ENCODE data around the gene MYO1H.
"Not testable (repeated sequence)": the region's sequence is repeated elsewhere in the genome, so short reads cannot be mapped to it uniquely, and the experiment has no call there.

The MYO1H gene

GRCh38 chr12:109432842-109433304 lies 85.2 kb downstream of the MYO1H start:
- no peak overlapping the region for H3K27ac ChIP-seq
- peak; percentile 34 for DNase-seq (ENCODE audit: low read depth, low spot score)
- no peaks in the 10 kb centered on the region for H3K36me3 ChIP-seq (ENCODE audit: insufficient read depth, low read length)
- no peak overlapping the region for H3K9ac ChIP-seq (ENCODE audit: insufficient read length)
- TF ChIP-seq EZH2 (IDR thresholded peaks at IDR 0.05) = no peak
- TF ChIP-seq POLR2AphosphoS5 (IDR thresholded peaks at IDR 0.05; ENCODE audit: borderline replicate concordance, low read depth, low read length) = no peak
- TF ChIP-seq FOXP2 (optimal IDR thresholded peaks at IDR 0.05; ENCODE audit: control extremely low read depth, extremely low read length, insufficient read depth) = no peak
- H3K9me3 ChIP-seq (ENCODE audit: low read depth, low read length) = no peaks in the 10 kb centered on the region
- no peak overlapping the region for H3K4me3 ChIP-seq

GRCh38 chr12:109433618-109434017 lies 85.9 kb downstream of the MYO1H start:
- no peaks in the 10 kb centered on the region for H3K9me3 ChIP-seq (ENCODE audit: low read depth, low read length)
- no peak overlapping the region for H3K9ac ChIP-seq (ENCODE audit: insufficient read length)
- no peak for TF ChIP-seq FOXP2 (optimal IDR thresholded peaks at IDR 0.05; ENCODE audit: control extremely low read depth, extremely low read length, insufficient read depth)
- no peak for TF ChIP-seq POLR2AphosphoS5 (IDR thresholded peaks at IDR 0.05; ENCODE audit: borderline replicate concordance, low read depth, low read length)
- TF ChIP-seq EZH2 (IDR thresholded peaks at IDR 0.05) = no peak
- DNase-seq (ENCODE audit: low read depth, low spot score) = no peak
- no peak overlapping the region for H3K27ac ChIP-seq
- no peaks in the 10 kb centered on the region for H3K36me3 ChIP-seq (ENCODE audit: insufficient read depth, low read length)
- H3K4me3 ChIP-seq = no peak overlapping the region

GRCh38 chr12:109434582-109434981 lies 86.9 kb downstream of the MYO1H start:
- H3K9me3 ChIP-seq (ENCODE audit: low read depth, low read length) = no peaks in the 10 kb centered on the region
- H3K27ac ChIP-seq = no peak overlapping the region
- no peaks in the 10 kb centered on the region for H3K36me3 ChIP-seq (ENCODE audit: insufficient read depth, low read length)
- no peak overlapping the region for H3K9ac ChIP-seq (ENCODE audit: insufficient read length)
- H3K4me3 ChIP-seq = no peak overlapping the region
- TF ChIP-seq POLR2AphosphoS5 (IDR thresholded peaks at IDR 0.05; ENCODE audit: borderline replicate concordance, low read depth, low read length) = no peak
- DNase-seq (ENCODE audit: low read depth, low spot score) = no peak

GRCh38 chr12:109435428-109436187 lies 87.9 kb downstream of the MYO1H start:
- Histone ChIP-seq H3K4me3 (no peak overlapping the region), H3K9me3 (ENCODE audit: low read depth, low read length) (no peaks in the 10 kb centered on the region), H3K27ac (no peak overlapping the region), H3K9ac (ENCODE audit: insufficient read length) (no peak overlapping the region), H3K36me3 (ENCODE audit: insufficient read depth, low read length) (no peaks in the 10 kb centered on the region)
- no peak for DNase-seq (ENCODE audit: low read depth, low spot score)
- TF ChIP-seq EZH2 (IDR thresholded peaks at IDR 0.05) (no peak), FOXP2 (optimal IDR thresholded peaks at IDR 0.05; ENCODE audit: control extremely low read depth, extremely low read length, insufficient read depth) (no peak), POLR2AphosphoS5 (IDR thresholded peaks at IDR 0.05; ENCODE audit: borderline replicate concordance, low read depth, low read length) (no peak)

- TF ChIP-seq FOXP2 (optimal IDR thresholded peaks at IDR 0.05; ENCODE audit: control extremely low read depth, extremely low read length, insufficient read depth) (no peak), POLR2AphosphoS5 (IDR thresholded peaks at IDR 0.05; ENCODE audit: borderline replicate concordance, low read depth, low read length) (no peak), EZH2 (IDR thresholded peaks at IDR 0.05) (no peak)
- no peak overlapping the region for H3K27ac ChIP-seq
- H3K4me3 ChIP-seq = no peak overlapping the region
- H3K36me3 ChIP-seq (ENCODE audit: insufficient read depth, low read length) = no peaks in the 10 kb centered on the region
- H3K9ac ChIP-seq (ENCODE audit: insufficient read length) = no peak overlapping the region
- no peak for DNase-seq (ENCODE audit: low read depth, low spot score)
- H3K9me3 ChIP-seq (ENCODE audit: low read depth, low read length) = no peaks in the 10 kb centered on the region
These were observed 88.5 kb downstream of the MYO1H start for GRCh38 chr12:109436188-109436560.

- no peaks in the 10 kb centered on the region for H3K9me3 ChIP-seq (ENCODE audit: low read depth, low read length)
- H3K36me3 ChIP-seq (ENCODE audit: insufficient read depth, low read length) = no peaks in the 10 kb centered on the region
- no peak overlapping the region for H3K27ac ChIP-seq
- no peak for TF ChIP-seq FOXP2 (optimal IDR thresholded peaks at IDR 0.05; ENCODE audit: control extremely low read depth, extremely low read length, insufficient read depth)
- no peak for TF ChIP-seq EZH2 (IDR thresholded peaks at IDR 0.05)
- TF ChIP-seq POLR2AphosphoS5 (IDR thresholded peaks at IDR 0.05; ENCODE audit: borderline replicate concordance, low read depth, low read length) = no peak
- H3K4me3 ChIP-seq = no peak overlapping the region
- no peak overlapping the region for H3K9ac ChIP-seq (ENCODE audit: insufficient read length)
- no peak for DNase-seq (ENCODE audit: low read depth, low spot score)
These were observed 91.5 kb downstream of the MYO1H start for GRCh38 chr12:109439181-109439580.

- not testable (repeated sequence) for H3K9me3 ChIP-seq (ENCODE audit: low read depth, low read length); H3K9ac ChIP-seq (ENCODE audit: insufficient read length); H3K36me3 ChIP-seq (ENCODE audit: insufficient read depth, low read length); H3K27ac ChIP-seq; H3K4me3 ChIP-seq; DNase-seq (ENCODE audit: low read depth, low spot score)
These were observed 92.3 kb downstream of the MYO1H start for GRCh38 chr12:109439951-109440350.

GRCh38 chr12:109440851-109441490 lies 93.3 kb downstream of the MYO1H start:
- no peak overlapping the region for H3K27ac ChIP-seq
- no peak for TF ChIP-seq EZH2 (IDR thresholded peaks at IDR 0.05)
- no peak overlapping the region for H3K4me3 ChIP-seq
- no peaks in the 10 kb centered on the region for H3K36me3 ChIP-seq (ENCODE audit: insufficient read depth, low read length)
- H3K9ac ChIP-seq (ENCODE audit: insufficient read length) = no peak overlapping the region
- no peaks in the 10 kb centered on the region for H3K9me3 ChIP-seq (ENCODE audit: low read depth, low read length)
- no peak for DNase-seq (ENCODE audit: low read depth, low spot score)

- DNase-seq (ENCODE audit: low read depth, low spot score) = no peak
- no peak for TF ChIP-seq FOXP2 (optimal IDR thresholded peaks at IDR 0.05; ENCODE audit: control extremely low read depth, extremely low read length, insufficient read depth)
- Histone ChIP-seq H3K36me3 (ENCODE audit: insufficient read depth, low read length) (no peaks in the 10 kb centered on the region; the same call in 1 of the 2 replicates), H3K4me3 (no peak overlapping the region), H3K27ac (no peak overlapping the region), H3K9me3 (ENCODE audit: low read depth, low read length) (no peaks in the 10 kb centered on the region), H3K9ac (ENCODE audit: insufficient read length) (no peak overlapping the region)
These were observed 96.1 kb downstream of the MYO1H start for GRCh38 chr12:109443794-109444193.

Data from SK-N-MC (cell line).